GM06990 (cell line): ENCODE data around the gene PDZRN4.

Experiments used
- DNase-seq: peaks from one replicate; pipeline ENCODE4 v3.0.0-alpha.2; 2011; ENCODE audit not compliant: insufficient read length; ENCODE audit errors: extremely low read depth
- H3K27me3 ChIP-seq: replicated peaks from 2 replicates; pipeline ENCODE4 v1.6.0; 2011; ENCODE audit warnings: low read length; ENCODE audit not compliant: control insufficient read depth, insufficient read depth
- H3K36me3 ChIP-seq: 2 replicates; pipeline ENCODE4 v1.5.1; 2011; ENCODE audit warnings: low read length; ENCODE audit not compliant: control insufficient read depth, insufficient read depth
- H3K4me3 ChIP-seq: replicated peaks from 2 replicates; pipeline ENCODE4 v1.5.1; 2011; ENCODE audit warnings: low read depth, mild to moderate bottlenecking, control low read depth, low read length
- TF ChIP-seq, protein P1 (sequence below): IDR thresholded peaks from 2 replicates; pipeline ENCODE4 v1.5.1; 2011; ENCODE audit warnings: low read length, control low read depth, mild to moderate bottlenecking, inconsistent platforms; ENCODE audit not compliant: insufficient read depth, poor library complexity, severe bottlenecking

Gene PDZRN4

DNA sequence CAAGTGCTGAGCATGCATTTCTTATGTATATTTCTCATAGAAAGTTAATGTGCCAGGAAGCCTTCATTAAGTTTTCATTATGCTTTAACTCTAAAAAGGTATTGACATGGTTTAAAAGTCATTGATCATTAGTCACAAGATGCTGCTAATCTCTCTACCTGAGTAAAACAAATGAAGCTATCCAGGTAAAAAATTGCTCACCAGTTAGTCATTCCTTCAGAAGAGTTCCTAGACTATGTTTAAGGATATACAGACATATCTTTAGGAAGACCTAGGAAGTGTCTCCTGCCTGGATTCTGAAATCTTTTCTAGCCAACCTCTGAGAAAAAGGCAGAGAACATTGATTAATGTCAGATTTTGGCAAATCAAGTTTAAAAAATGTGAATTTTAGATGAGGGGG is 274.2 kb downstream of the PDZRN4 start:
- no peak overlapping the region for H3K4me3 ChIP-seq
- TF ChIP-seq, protein P1, sequence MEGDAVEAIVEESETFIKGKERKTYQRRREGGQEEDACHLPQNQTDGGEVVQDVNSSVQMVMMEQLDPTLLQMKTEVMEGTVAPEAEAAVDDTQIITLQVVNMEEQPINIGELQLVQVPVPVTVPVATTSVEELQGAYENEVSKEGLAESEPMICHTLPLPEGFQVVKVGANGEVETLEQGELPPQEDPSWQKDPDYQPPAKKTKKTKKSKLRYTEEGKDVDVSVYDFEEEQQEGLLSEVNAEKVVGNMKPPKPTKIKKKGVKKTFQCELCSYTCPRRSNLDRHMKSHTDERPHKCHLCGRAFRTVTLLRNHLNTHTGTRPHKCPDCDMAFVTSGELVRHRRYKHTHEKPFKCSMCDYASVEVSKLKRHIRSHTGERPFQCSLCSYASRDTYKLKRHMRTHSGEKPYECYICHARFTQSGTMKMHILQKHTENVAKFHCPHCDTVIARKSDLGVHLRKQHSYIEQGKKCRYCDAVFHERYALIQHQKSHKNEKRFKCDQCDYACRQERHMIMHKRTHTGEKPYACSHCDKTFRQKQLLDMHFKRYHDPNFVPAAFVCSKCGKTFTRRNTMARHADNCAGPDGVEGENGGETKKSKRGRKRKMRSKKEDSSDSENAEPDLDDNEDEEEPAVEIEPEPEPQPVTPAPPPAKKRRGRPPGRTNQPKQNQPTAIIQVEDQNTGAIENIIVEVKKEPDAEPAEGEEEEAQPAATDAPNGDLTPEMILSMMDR, result no peak
- H3K27me3 ChIP-seq, result no peaks in the 10 kb centered on the region

DNA sequence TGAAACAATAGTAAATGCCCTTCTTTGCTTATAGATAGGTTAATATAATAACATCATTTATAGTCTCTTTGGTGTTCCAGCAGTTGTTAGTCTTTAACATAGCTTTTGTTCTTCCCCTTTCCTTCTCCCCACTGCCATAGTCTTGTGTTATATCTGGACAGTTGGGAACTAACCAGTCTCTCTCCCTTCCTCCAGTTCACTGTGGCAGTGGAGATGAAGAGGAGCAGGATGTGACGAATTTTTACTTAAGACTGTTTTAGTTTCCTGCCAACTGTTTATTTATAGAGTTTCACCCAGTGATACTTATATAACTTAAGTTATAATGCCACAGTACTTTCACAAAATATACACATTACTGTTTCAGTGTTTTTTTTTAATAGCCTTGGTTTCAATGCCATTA is 277.4 kb downstream of the PDZRN4 start:
- H3K36me3 ChIP-seq, result no peaks in the 10 kb centered on the region
- TF ChIP-seq, protein P1, result no peak
- no peak overlapping the region for H3K4me3 ChIP-seq
- no peaks in the 10 kb centered on the region for H3K27me3 ChIP-seq
- DNase-seq, result no peak

More for the DNA sequence above, 274.2 kb downstream of the PDZRN4 start:
- DNase-seq, result no peak
- H3K36me3 ChIP-seq, result no peaks in the 10 kb centered on the region

DNA sequence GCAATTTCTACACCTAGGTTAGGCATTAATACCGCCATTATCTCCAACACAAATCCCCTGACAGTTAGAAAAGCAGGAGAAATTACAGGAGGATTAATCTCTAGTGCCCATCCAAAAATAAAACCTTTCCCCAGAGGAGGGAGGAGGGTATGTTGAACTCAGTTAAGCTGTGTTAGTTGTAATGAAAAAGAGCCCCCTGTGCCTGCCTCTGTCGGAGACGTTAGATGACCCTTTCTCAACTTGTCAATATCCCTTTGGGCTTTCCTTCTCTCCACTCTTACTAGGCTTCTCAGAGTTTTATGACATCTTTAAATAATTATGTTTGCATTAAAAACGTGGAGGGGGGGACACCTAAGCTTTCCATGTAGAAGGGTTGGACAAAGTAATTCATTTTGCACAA is 278.2 kb downstream of the PDZRN4 start:
- DNase-seq, result no peak
- no peaks in the 10 kb centered on the region for H3K27me3 ChIP-seq

DNA sequence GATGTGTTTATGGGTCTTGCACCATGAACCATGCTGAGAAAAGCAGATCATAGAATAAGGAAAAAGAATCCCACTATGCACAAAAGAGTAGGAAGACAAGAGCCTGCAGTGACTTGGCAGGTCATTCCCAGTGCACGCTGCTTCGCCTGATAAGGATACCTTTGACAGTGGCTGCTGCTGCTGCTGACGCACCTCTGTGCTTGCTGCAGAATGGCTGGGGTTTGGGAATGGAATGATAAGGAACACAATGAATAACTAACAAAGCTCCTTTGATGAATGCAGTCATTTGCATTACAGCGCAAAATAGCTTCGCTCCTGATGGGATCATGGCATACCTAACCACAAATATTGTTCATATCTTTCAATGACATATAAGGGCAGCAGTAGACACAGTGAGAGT is 278.7 kb downstream of the PDZRN4 start:
- H3K4me3 ChIP-seq, result no peak overlapping the region
- no peak for DNase-seq
- no peaks in the 10 kb centered on the region for H3K27me3 ChIP-seq
- TF ChIP-seq, protein P1, result no peak
- no peaks in the 10 kb centered on the region for H3K36me3 ChIP-seq

More for the DNA sequence above, 278.2 kb downstream of the PDZRN4 start:
- TF ChIP-seq, protein P1, result no peak
- no peaks in the 10 kb centered on the region for H3K36me3 ChIP-seq
- no peak overlapping the region for H3K4me3 ChIP-seq

DNA sequence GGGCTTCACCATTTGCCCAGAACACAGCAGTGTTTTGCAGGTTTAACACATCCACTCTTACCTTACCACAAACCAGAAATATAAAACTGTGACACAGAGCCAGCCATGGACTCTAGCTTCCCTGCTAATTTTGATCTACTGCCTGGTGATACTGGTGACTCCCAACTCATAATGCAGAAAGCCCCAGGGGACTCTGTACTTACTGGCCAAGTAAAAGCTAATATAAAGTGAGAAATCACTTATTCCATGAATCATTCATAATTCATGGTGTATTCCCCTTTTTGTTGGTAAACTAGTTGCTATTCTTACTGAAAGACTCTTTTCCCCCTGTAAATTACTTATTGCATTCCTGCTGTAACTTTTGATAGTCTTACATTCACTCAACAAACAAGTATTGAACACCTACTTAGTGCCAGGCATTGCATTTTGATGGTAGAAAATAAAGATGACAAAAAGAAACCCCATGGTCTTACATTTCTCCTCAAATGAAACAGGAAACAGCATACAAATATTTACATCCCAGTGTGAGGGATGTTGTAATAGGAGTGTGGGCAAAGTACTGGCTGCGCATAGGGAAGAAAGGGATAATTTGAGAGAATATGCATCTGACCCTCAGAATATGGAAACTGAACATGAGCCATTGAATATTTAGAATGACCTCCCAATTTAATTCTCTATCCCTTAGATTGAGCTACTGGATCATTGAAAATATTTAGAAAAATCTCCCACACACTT is 279.6 kb downstream of the PDZRN4 start:
- DNase-seq, result no peak
- Histone ChIP-seq H3K36me3 (no peaks in the 10 kb centered on the region), H3K27me3 (no peaks in the 10 kb centered on the region), H3K4me3 (no peak overlapping the region)
- TF ChIP-seq, protein P1, result no peak
